Suppressor macrophage treated with lipopolysaccharide for 4 hours (primary cell): ENCODE results near the gene EYA2.
A peak's percentile ranks its signal among the peaks of the same experiment; 100 is the strongest.
"Not testable (repeated sequence)": the region's sequence is repeated elsewhere in the genome, so short reads cannot be mapped to it uniquely, and the experiment has no call there.

Experiments used
- DNase-seq: peaks from one replicate; pipeline ENCODE4 v3.0.0-alpha.2; 2020

Gene EYA2

GRCh38 chr20:46897328-46897880 lies 2.8 kb downstream of the EYA2 start:
- DNase-seq, result no peak

- DNase-seq, result no peak
Observed at GRCh38 chr20:46898423-46898822, 3.8 kb downstream of the EYA2 start.

GRCh38 chr20:46899621-46900020 lies 5.0 kb downstream of the EYA2 start:
- DNase-seq, result no peak

- DNase-seq, result peak; percentile 70
Observed at GRCh38 chr20:46900086-46900485, 5.4 kb downstream of the EYA2 start.

GRCh38 chr20:46900826-46901225 lies 6.2 kb downstream of the EYA2 start:
- no peak for DNase-seq

- DNase-seq, result no peak
Observed at GRCh38 chr20:46901638-46902037, 7.0 kb downstream of the EYA2 start.

DNA sequence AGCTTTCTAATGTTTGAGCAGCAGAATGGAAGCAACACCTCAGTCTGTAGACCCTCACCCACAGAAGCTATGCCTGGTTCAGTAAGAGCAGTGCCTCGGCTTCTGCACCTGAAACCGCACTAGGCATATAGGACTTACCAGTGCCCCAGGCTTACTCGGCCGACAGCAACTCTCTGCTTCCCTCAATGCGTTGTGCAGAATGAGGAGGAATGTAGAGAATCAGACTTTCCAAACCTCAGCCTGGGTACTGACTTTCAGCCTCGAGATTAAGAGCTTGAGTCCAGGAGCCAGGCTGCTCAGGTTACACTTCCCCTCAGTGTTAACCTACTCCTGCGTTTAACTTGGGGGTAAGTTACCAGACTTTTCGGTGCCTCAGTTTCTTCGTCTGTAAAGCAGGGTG lies 8.6 kb downstream of the EYA2 start:
- no peak for DNase-seq

- DNase-seq, result no peak
Observed at GRCh38 chr20:46903937-46904336, 9.3 kb downstream of the EYA2 start.

GRCh38 chr20:46905364-46906125 lies 10.9 kb downstream of the EYA2 start:
- no peak for DNase-seq

DNA sequence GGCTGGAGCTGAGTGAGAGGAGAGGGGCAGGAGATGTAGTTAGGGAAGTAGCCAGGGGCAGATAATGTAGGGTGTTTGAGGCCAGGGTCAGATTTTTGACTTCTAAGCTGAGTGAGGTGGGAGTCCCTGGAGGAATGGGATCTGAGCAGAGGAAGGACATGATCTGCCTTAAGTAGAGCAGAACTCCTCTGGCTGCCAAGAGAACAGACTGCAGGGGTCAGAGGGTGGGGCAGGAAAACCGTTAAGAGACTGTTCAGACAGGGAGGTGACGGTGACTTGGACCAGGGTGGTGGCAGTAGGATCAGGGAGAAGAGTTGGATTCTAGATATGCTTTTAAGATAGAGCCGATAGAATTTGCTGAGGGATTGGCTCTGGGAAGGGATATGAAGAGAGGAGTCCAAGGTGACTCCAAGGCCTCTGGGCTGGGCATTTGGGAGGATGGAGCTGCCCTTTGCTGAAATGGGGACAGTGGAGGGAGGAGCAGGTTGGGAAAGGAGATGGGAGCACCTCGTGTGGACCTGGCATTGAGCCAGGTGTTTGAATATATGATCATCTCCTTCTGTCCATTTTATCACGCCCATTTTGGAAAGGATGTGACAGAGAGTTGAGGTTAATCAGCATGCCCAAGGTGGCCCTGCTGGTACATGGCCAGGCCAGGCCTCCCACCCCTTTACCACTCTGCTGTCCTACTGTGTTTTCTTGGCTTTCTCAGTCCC lies 18.8 kb downstream of the EYA2 start:
- DNase-seq, result no peak

DNA sequence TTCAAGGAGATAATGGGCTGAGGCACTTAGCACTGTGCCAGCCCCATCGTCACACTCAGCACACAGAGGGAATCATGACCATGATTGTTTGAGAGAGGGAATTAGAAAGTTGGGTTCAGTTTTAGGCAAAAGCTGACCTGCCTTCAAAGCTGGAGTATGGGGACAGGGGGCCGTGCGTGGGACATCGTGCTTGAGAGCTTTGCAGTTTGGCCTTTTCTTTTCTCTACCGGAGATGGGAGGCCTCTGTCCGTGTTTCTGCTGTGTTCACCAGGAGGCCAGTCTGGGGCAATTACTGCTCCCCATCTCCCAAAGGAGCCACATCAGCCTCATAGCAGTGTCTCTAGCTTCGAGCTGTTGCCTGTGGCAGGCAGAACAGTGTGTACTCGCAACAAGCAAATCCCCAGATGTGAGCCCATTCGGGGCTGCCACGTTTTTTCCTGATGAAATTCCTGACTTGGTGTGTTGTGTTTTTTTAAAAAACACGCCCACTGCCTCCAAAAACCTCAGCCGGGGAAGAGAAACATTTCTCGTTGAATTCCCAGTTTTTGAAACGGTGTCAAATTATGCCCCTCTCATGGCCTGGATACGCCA lies 20.2 kb downstream of the EYA2 start:
- no peak for DNase-seq

DNA sequence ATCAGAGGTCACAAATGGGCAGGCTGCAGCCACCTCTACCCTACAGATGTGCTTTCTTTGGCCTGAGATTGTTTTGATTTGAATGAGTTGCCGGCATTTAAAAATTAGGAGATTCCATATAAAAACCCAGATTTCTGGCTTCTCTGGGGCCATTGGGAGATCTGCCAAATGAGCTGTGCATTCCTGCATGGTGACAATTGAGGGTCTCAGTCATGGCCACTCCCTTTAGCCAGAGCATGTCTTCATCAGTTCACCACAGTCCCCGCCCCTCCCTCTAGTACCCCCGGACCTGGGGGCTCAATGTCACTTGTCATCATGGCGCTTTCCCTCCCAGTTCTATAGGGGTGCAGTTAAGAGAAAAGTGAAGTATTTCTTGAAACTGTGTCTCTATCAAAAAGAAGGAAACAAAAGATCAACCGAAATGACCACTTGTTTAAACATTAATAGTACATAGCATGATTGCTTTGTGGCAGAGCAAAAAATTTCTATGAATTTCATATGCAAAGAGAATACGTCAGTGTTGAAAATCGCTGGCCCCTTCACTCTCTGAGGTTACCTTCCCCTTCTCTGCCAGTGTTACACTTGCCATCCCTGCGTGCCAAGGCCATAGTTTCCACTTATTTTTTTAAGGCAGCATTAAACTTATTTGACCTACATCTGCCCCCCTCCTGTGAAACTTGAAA lies 21.1 kb downstream of the EYA2 start:
- no peak for DNase-seq

DNA sequence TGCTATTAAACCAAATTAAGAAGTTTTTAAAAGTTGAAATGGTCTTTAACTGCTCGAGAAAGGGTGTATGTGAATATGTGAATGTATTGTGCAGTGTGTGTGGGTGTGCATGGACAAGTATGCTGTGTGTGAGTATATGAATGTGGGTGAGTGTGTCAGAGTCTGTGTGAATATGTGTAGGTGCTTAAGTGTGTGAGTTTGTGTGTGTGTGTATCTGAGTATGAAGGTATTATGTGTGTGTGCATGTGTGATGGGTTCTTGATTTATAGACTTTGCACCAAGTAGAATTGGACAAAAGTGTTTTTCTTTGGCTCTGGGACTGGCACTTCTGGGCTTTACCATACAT lies 21.6 kb downstream of the EYA2 start:
- no peak for DNase-seq

DNA sequence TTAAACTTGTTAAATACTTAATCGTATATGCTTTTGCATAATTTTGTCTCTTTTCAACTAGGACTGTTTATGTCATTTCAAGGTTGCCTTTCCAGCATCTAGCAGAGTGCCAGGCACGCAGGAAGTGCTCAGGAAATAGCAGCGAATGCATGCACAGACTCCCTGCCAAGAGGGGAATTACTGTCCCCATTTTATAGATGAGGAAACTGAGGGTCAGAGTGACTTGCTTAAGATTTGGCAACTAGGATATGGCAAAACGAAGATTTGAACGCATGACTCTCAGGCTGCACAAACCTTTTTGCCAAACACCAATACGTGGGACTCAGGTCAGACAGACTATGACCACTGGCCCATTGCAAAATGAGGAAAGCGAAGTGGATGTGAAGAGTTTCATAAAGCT lies 22.5 kb downstream of the EYA2 start:
- DNase-seq, result no peak

GRCh38 chr20:46920114-46920513 lies 25.5 kb downstream of the EYA2 start:
- no peak for DNase-seq

DNA sequence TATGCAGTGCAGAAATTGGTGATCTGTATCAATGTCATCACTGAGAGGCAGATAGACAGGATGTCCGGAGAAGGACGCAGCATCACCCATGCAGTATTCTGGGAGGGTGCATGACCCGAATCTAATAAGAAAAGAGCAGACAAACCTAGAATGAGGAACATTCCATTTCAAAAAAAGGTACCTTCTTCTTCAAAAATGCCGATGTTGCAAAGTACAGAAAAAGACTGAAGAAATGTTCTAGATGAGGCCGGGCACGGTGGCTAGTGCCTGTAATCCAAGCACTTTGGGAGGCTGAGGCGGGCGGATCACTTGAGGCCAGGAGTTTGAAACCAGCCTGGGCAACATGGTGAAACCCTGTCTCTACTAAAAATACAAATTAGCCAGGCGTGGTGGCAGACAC lies 28.2 kb downstream of the EYA2 start:
- DNase-seq, result not testable (repeated sequence)

- no peak for DNase-seq
Observed at GRCh38 chr20:46923550-46923949, 28.9 kb downstream of the EYA2 start.

DNA sequence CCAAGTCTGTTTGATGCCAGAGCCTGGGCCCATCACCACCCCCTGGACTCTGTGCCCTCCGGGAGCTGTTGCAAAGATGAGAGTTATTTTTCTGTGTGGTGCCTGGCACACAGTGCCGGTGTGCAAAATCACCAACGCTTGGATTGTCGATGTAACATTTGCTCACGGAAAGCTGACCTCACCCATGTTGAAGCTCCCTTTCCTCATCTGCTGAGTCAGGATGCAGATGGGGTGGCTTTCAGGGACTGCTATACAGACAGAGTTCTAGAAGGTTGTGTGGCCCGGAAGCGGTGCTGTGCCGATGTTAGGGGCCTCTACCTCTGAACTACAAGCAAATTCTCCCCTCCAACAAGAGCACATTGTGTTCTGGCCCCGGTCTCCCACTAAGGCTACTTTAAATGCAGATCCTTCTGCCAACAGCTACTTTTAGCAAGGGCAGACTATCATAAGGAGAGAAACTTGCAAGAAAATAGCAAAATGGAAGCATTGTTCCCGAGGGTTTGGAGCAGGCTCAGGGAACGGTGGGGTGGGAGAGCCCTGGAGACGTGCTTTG lies 34.0 kb downstream of the EYA2 start:
- no peak for DNase-seq

GRCh38 chr20:46929902-46930301 lies 35.3 kb downstream of the EYA2 start:
- no peak for DNase-seq

DNA sequence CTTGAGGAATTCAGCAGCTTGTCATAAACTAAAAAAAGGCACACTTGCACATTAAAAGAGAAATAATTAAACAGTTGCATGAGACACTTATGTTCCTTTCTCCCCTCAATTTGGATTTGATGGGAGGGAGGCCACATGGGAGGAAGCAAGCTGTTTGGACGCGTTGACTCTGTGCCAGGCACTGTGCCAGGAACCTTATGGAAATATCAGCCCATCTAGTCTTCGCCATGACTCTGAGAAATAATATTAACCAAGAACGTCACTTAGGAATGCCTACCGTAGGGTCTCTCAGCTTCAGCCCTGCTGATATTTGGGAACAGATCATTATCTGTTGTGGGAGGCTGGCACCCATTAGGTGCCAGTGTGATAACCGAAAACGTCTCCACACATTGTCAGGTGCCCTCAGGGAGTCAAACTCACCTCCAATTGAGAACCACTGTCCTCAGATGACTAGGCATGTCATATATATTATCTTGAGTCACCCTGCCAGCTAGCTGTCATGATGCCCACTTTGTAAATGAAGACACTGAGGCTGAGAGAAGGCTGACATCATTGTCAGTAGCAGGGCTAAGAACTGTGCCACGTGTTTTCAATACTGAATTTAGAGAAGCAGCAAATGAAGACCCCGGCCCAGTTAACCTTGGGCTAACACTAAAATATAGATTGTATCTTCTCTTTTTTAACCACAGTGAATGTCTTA lies 36.1 kb downstream of the EYA2 start:
- DNase-seq, result no peak

DNA sequence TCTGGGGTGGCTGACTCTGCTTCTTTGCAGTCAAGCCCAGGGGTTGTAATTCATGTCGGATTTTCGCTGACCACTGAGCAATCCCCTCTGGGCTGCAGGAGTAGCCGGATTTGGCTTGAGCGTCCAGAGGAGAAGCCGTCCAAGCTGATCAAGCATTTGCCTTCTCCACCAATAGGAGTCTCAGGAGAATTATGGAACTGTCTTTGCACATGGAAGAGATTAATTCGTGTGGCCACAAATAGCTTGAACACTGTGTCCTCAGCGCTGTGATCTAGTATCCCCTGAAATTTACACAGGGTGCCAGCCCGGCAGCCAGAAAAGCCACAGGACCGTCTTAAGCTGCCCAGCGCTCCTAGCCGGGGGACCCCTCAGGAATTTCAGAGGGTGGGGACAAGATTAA lies 37.1 kb downstream of the EYA2 start:
- no peak for DNase-seq

DNA sequence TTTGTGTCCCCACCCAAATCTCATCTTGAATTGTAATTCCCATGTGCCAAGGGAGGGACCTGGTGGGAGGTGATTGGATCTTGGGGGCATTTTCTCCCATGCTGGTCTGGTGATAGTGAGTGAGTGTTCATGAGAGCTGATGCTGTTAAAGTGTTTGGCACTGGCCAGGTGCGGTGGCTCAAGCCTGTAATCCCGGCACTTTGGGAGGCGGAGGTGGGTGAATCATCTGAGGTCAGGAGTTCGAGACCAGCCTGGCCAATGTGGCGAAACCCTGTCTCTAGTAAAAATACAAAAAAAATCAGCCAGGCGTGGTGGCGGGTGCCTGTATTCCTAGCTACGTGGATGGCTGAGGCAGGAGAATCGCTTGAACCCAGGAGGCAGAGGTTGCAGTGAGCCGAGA lies 37.8 kb downstream of the EYA2 start:
- DNase-seq, result not testable (repeated sequence)
